Endothelial cell of umbilical vein (primary cell): Measurements from ENCODE around the gene PYROXD2. TPM values are rescaled to one million over a fixed set of nuclear protein-coding genes. Genes with fewer than 3 reads are reported as not detected.

Experiments used
- BruUV-seq: library from RNA; stranded (reverse); fragments of 400-500 nt; replicated peaks from 2 replicates; lab custom pipeline; 2021; lab: Mats Ljungman, UMichigan
- CTCF ChIA-PET: fragments of 300-600, 350-600 bp; sonication (Branson Sonifier 250); formaldehyde crosslinking; loops from one replicate; lab custom pipeline; 2021; ENCODE audit warnings: antibody characterized with exemption, inconsistent platforms; lab: Charles Lee
- POLR2A ChIA-PET: fragments of 300-600, 350-600 bp; sonication (Branson Sonifier 250); formaldehyde crosslinking; loops from one replicate; lab custom pipeline; 2021; ENCODE audit warnings: antibody characterized with exemption, inconsistent platforms; lab: Charles Lee
- DNase-seq: peaks from one replicate; pipeline ENCODE4 v3.0.0-alpha.2; 2011; ENCODE audit warnings: low read depth, low spot score
- FAIRE-seq: peaks from 2 replicates; lab custom pipeline; 2011; peaks lifted over from hg19 to GRCh38; lab: Jason Lieb, UNC
- H2AFZ ChIP-seq: 2 replicates; pipeline ENCODE4 v1.6.0; 2012; ENCODE audit warnings: low read depth, low read length, control low read depth, inconsistent platforms
- H3K27ac ChIP-seq: 2 replicates; pipeline ENCODE4 v1.5.1; 2011; ENCODE audit warnings: low read depth, mild to moderate bottlenecking, control low read depth, low read length, moderate library complexity; ENCODE audit not compliant: insufficient read depth
- H3K27me3 ChIP-seq, 2 experiments: 2 replicates each; pipeline versions ENCODE4 v1.6.0 to v1.6.1; 2011; ENCODE audit warnings: low read length in 2 of 2, mixed read lengths in 1 of 2; ENCODE audit not compliant: control insufficient read depth in 2 of 2, insufficient read depth in 2 of 2
- H3K36me3 ChIP-seq, 2 experiments: 2 replicates in 1 of 2; 3 replicates in 1 of 2; pipeline ENCODE4 v1.5.1; 2011; ENCODE audit warnings: low read length in 2 of 2, mild to moderate bottlenecking in 1 of 2, moderate library complexity in 1 of 2; ENCODE audit not compliant: control insufficient read depth in 2 of 2, insufficient read depth in 2 of 2; ENCODE audit errors: extremely low read depth in 1 of 2
- H3K4me1 ChIP-seq: 3 replicates; pipeline ENCODE4 v1.5.1; 2011; ENCODE audit warnings: mild to moderate bottlenecking, low read length; ENCODE audit not compliant: control insufficient read depth, insufficient read depth; ENCODE audit errors: extremely low read depth
- H3K4me2 ChIP-seq: 2 replicates; pipeline ENCODE4 v1.6.1; 2011; ENCODE audit warnings: low read length, control low read depth, mixed read lengths; ENCODE audit not compliant: insufficient read depth
- H3K4me3 ChIP-seq, 3 experiments: fragments of 200-600 bp in 1 of 3; sonication (generic), shearing (Covaris generic) in 1 of 3; replicated peaks in 1 of 3; 2 replicates each; pipeline ENCODE4 v1.5.1; 2011 to 2016; ENCODE audit warnings: control low read depth in 3 of 3, low read length in 3 of 3, mild to moderate bottlenecking in 2 of 3, inconsistent platforms in 1 of 3, low read depth in 1 of 3, moderate library complexity in 1 of 3; ENCODE audit not compliant: insufficient read depth in 1 of 3
- H3K79me2 ChIP-seq: 2 replicates; pipeline ENCODE4 v1.6.0; 2012; ENCODE audit warnings: low read length, inconsistent platforms; ENCODE audit not compliant: control insufficient read depth, insufficient read depth
- H3K9ac ChIP-seq: replicated peaks from 2 replicates; pipeline ENCODE3; 2011; ENCODE audit warnings: low read length, control low read depth; ENCODE audit not compliant: insufficient read depth; ENCODE audit errors: extremely low read depth
- H3K9me1 ChIP-seq: replicated peaks from 3 replicates; pipeline ENCODE4 v1.6.0; 2011; ENCODE audit warnings: mild to moderate bottlenecking, low read length; ENCODE audit not compliant: control insufficient read depth, insufficient read depth; ENCODE audit errors: extremely low read depth
- H3K9me3 ChIP-seq: replicated peaks from 2 replicates; pipeline ENCODE4 v1.5.1; 2012; ENCODE audit warnings: low read length, inconsistent platforms; ENCODE audit not compliant: control insufficient read depth, insufficient read depth
- H4K20me1 ChIP-seq: replicated peaks from 2 replicates; pipeline ENCODE3; 2011; ENCODE audit warnings: mild to moderate bottlenecking, low read length; ENCODE audit not compliant: control insufficient read depth, insufficient read depth; ENCODE audit errors: extremely low read depth
- CTCF ChIP-seq, 2 donors: IDR thresholded peaks; 1 replicate in 1 of 2; 2 replicates in 1 of 2; pipeline ENCODE4 v1.5.1; 2011; ENCODE audit warnings: low read length in 2 of 2, mild to moderate bottlenecking in 2 of 2, moderate library complexity in 2 of 2, control low read depth in 1 of 2, inconsistent platforms in 1 of 2, low read depth in 1 of 2; ENCODE audit not compliant: insufficient read depth in 1 of 2; ENCODE audit errors: extremely low read depth in 1 of 2
- EZH2 ChIP-seq: IDR thresholded peaks from 2 replicates; pipeline ENCODE4 v1.6.1; 2012; ENCODE audit warnings: borderline replicate concordance, low read depth, mild to moderate bottlenecking, moderate library complexity, low read length, inconsistent platforms; ENCODE audit not compliant: severe bottlenecking
- FOS ChIP-seq: IDR thresholded peaks from 2 replicates; pipeline ENCODE4 v1.6.1; 2011; ENCODE audit warnings: mild to moderate bottlenecking, low read length, moderate library complexity, borderline replicate concordance; ENCODE audit not compliant: insufficient read depth
- GATA2 ChIP-seq: IDR thresholded peaks from 2 replicates; pipeline ENCODE4 v1.7.0; 2011; ENCODE audit warnings: low read depth, mild to moderate bottlenecking, moderate library complexity, mixed read lengths, low read length; ENCODE audit not compliant: insufficient read length, insufficient read depth
- JUN ChIP-seq: IDR thresholded peaks from 2 replicates; pipeline ENCODE4 v1.6.1; 2011; ENCODE audit warnings: borderline replicate concordance, low read depth; ENCODE audit not compliant: insufficient read length, insufficient read depth
- MYC ChIP-seq: IDR thresholded peaks from one replicate; pipeline ENCODE4 v1.6.1; 2011; ENCODE audit warnings: mild to moderate bottlenecking, low read depth, low read length
- POLR2A ChIP-seq: IDR thresholded peaks from 2 replicates; pipeline ENCODE4 v1.6.1; 2012; ENCODE audit warnings: low read depth, mild to moderate bottlenecking, control low read depth, low read length
- POLR2AphosphoS5 ChIP-seq: IDR thresholded peaks from 2 replicates; pipeline ENCODE4 v1.6.1; 2012; ENCODE audit warnings: low read depth, mild to moderate bottlenecking, control low read depth, low read length, moderate library complexity; ENCODE audit not compliant: insufficient read depth
- dilution Hi-C: fragments of 300-500 bp; cut with MboI; formaldehyde crosslinking; loops from one replicate; pipeline ENCODE4 v1.15.0; 2019; ENCODE audit warnings: low sequenced_read_pairs; ENCODE audit not compliant: extremely low pct_ligation_motif_present
- intact Hi-C: fragments of 100-400 bp; cut with micrococcal nuclease; formaldehyde crosslinking; loops from one replicate; pipeline ENCODE4 v1.10.0; 2022
- polyA plus RNA-seq, 4 experiments: library from polyadenylated mRNA; depleted of rRNA in 3 of 4; stranded (reverse) in 3 of 4; unstranded in 1 of 4; fragments of >200 nt; gene quantifications; 2 replicates each; pipeline versions ENCODE4 v1.2.1 to v1.2.3, GENCODE V29; 2011 to 2012; ENCODE audit warnings: missing spikeins in 1 of 4
- total RNA-seq: library from RNA; stranded (reverse); gene quantifications from 2 replicates; pipeline ENCODE4 v1.2.3, GENCODE V29; 2021
- TF ChIP-seq, protein P1 (sequence below): IDR thresholded peaks from 2 replicates; pipeline ENCODE4 v1.6.1; 2011; ENCODE audit not compliant: insufficient read depth, insufficient read length

The PYROXD2 gene
- total and polyA plus RNA-seq, 2 donors (not counting 3 experiments of a cell fraction or from before 2014, with no cell fraction given): 7.0 to 13.7 TPM

- no peak overlapping the region for H2AFZ ChIP-seq
- BruUV-seq: no TSS peak
- H3K4me1 ChIP-seq: no peaks in the 10 kb centered on the region
- no peaks in the 10 kb centered on the region for H3K27me3 ChIP-seq
- no peak for DNase-seq
- intact Hi-C loops: no loop called here
- CTCF ChIA-PET: interaction anchor here (1.5 kb wide), 1 partner anchor 14 kb away, joined by 3 read pairs; no protein-coding TSS in a partner anchor
- no peak overlapping the region for H3K4me3 ChIP-seq
- H3K9ac ChIP-seq: no peak overlapping the region
- H4K20me1 ChIP-seq: no peaks in the 10 kb centered on the region
- no peak overlapping the region for H3K4me2 ChIP-seq
- no peaks in the 10 kb centered on the region for H3K9me1 ChIP-seq
- no peak for FAIRE-seq
- H3K79me2 ChIP-seq: no peaks in the 10 kb centered on the region
- H3K9me3 ChIP-seq: no peaks in the 10 kb centered on the region
- no peaks in the 10 kb centered on the region for H3K36me3 ChIP-seq
- POLR2A ChIA-PET: no interaction called here
- no peak for TF ChIP-seq GATA2
- no peak for TF ChIP-seq POLR2AphosphoS5
- no peak for TF ChIP-seq POLR2A
- TF ChIP-seq JUN: no peak
- no peak for TF ChIP-seq EZH2
- TF ChIP-seq FOS: no peak
- no peak for TF ChIP-seq CTCF (IDR thresholded peaks at IDR 0.05; ENCODE audit: extremely low read depth in 1 of 2, insufficient read depth in 1 of 2, low read depth in 1 of 2, low read length in 2 of 2)
- TF ChIP-seq, protein P1, sequence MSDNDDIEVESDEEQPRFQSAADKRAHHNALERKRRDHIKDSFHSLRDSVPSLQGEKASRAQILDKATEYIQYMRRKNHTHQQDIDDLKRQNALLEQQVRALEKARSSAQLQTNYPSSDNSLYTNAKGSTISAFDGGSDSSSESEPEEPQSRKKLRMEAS: no peak
- no peak for TF ChIP-seq MYC
- no peak overlapping the region for H3K27ac ChIP-seq
- dilution Hi-C loops: no loop called here
Observed at GRCh38 chr10:98390406-98390805, 24.6 kb downstream of the PYROXD2 start.
